ENCODE measurements around the gene PRKCE.

GRCh38 chr2:45782986-45783385, 131.5 kb downstream of the PRKCE start:
- TF ChIP-seq POLR2AphosphoS5 (IDR thresholded peaks at IDR 0.05; ENCODE audit: low read depth, low read length) (no peak), POLR2A (IDR thresholded peaks at IDR 0.05; ENCODE audit: low read depth, low read length) (no peak)
